GM23248 (cell line): Measurements from ENCODE around the gene COCH. TPM values are rescaled to one million over a fixed set of nuclear protein-coding genes. Genes with fewer than 3 reads are reported as not detected.

Source experiments
- DNase-seq: peaks from one replicate; pipeline ENCODE4 v3.0.0-alpha.2; 2015
- H2AFZ ChIP-seq: fragments of 200-600 bp; sonication (generic); 2 replicates; pipeline ENCODE4 v1.6.1; 2016; ENCODE audit warnings: antibody characterized with exemption
- H3F3A ChIP-seq: fragments of 200-600 bp; sonication (generic); 2 replicates; pipeline ENCODE4 v1.6.1; 2016; ENCODE audit warnings: mild to moderate bottlenecking, antibody characterized with exemption, mixed run types; ENCODE audit not compliant: insufficient read depth
- H3K27ac ChIP-seq: fragments of 200-600 bp; sonication (generic); 2 replicates; pipeline ENCODE4 v1.5.1; 2016; ENCODE audit warnings: mild to moderate bottlenecking
- H3K27me3 ChIP-seq: fragments of 200-600 bp; sonication (generic); replicated peaks from 2 replicates; pipeline ENCODE4 v1.6.1; 2016; ENCODE audit warnings: mild to moderate bottlenecking; ENCODE audit not compliant: insufficient read depth
- H3K36me3 ChIP-seq: fragments of 200-600 bp; sonication (generic); 2 replicates; pipeline ENCODE4 v1.6.1; 2016; ENCODE audit warnings: low read depth, mild to moderate bottlenecking
- H3K4me1 ChIP-seq: fragments of 200-600 bp; sonication (generic); 2 replicates; pipeline ENCODE4 v1.6.1; 2016; ENCODE audit warnings: mild to moderate bottlenecking; ENCODE audit not compliant: insufficient read depth
- H3K4me2 ChIP-seq: fragments of 200-600 bp; sonication (generic); one replicate; pipeline ENCODE4 v1.6.1; 2016; ENCODE audit warnings: mild to moderate bottlenecking; ENCODE audit not compliant: unreplicated experiment
- H3K4me3 ChIP-seq: fragments of 200-600 bp; sonication (generic); 2 replicates; pipeline ENCODE4 v1.5.1; 2016; ENCODE audit warnings: mild to moderate bottlenecking
- H3K79me2 ChIP-seq: fragments of 200-600 bp; sonication (generic); 2 replicates; pipeline ENCODE4 v1.6.1; 2016; ENCODE audit warnings: mild to moderate bottlenecking; ENCODE audit not compliant: insufficient read depth
- H3K9ac ChIP-seq: fragments of 200-600 bp; sonication (generic); 2 replicates; pipeline ENCODE4 v1.6.1; 2016; ENCODE audit warnings: mild to moderate bottlenecking
- H3K9me2 ChIP-seq: fragments of 200-600 bp; sonication (generic); 2 replicates; pipeline ENCODE4 v1.6.1; 2016; ENCODE audit warnings: mixed run types, mild to moderate bottlenecking, moderate library complexity; ENCODE audit not compliant: insufficient read depth
- H3K9me3 ChIP-seq: fragments of 200-600 bp; sonication (generic); one replicate; pipeline ENCODE4 v1.6.1; 2017; ENCODE audit warnings: low read depth
- H4K20me1 ChIP-seq: fragments of 200-600 bp; sonication (generic); 2 replicates; pipeline ENCODE4 v1.6.0; 2016; ENCODE audit not compliant: insufficient read depth
- EZH2 ChIP-seq: fragments of 200-600 bp; sonication (generic); IDR thresholded peaks from 2 replicates; pipeline ENCODE4 v1.6.1; 2018; ENCODE audit warnings: antibody characterized with exemption, mild to moderate bottlenecking; ENCODE audit not compliant: insufficient read depth, poor library complexity, severe bottlenecking
- EZH2phosphoT487 ChIP-seq: fragments of 200-600 bp; sonication (generic); IDR thresholded peaks from 2 replicates; pipeline ENCODE4 v1.6.1; 2018; ENCODE audit warnings: antibody characterized with exemption, moderate library complexity, mild to moderate bottlenecking, low read depth; ENCODE audit not compliant: insufficient read depth
- WGBS, 2 experiments: methylation state at CpG; one replicate each; pipeline ENCODE4 v1.1.6; 2015 to 2017; ENCODE audit warnings: low lambda C conversion rate in 2 of 2, low coverage in 1 of 2; ENCODE audit errors: missing lambda C conversion rate in 2 of 2; 5-methylcytosine and 5-hydroxymethylcytosine counted together
- in situ Hi-C: fragments of 300-500 bp; cut with MboI; formaldehyde crosslinking; loops from 2 replicates; pipeline ENCODE4 v1.15.0; 2020
- polyA plus RNA-seq: library from polyadenylated mRNA; unstranded; fragments of >200 nt; fragmentation: Nextera tagmentation; extraction: Ambion mirVana; gene quantifications from 2 replicates; pipeline ENCODE4 v1.2.1, GENCODE V29; 2016
- total RNA-seq: library from RNA; depleted of rRNA; stranded (reverse); fragments of >200 nt; shearing (Covaris generic); gene quantifications from 2 replicates; pipeline ENCODE4 v1.2.3, GENCODE V29; 2014

The COCH gene
- total and polyA plus RNA-seq, 2 experiments from 2014 or later, result not detected

- H4K20me1 ChIP-seq, result no peaks in the 10 kb centered on the region
- no peak overlapping the region for H3K4me3 ChIP-seq
- H3K27me3 ChIP-seq, result peaks cover 9% of the 10 kb centered on the region; the same call in 1 of the 2 replicates
- DNase-seq, result no peak
- H2AFZ ChIP-seq, result no peak overlapping the region
- no peaks in the 10 kb centered on the region for H3K9me3 ChIP-seq
- H3K9ac ChIP-seq, result no peak overlapping the region
- H3F3A ChIP-seq, result no peaks in the 10 kb centered on the region
- WGBS, 2 experiments, result 22 to 23% methylated on average over 2 of the region's 2 CpGs
- in situ Hi-C loops, result no loop called here
- no peaks in the 10 kb centered on the region for H3K79me2 ChIP-seq
- no peak overlapping the region for H3K4me2 ChIP-seq
- H3K9me2 ChIP-seq, result no peaks in the 10 kb centered on the region
- H3K36me3 ChIP-seq, result no peaks in the 10 kb centered on the region
- H3K27ac ChIP-seq, result no peak overlapping the region
- no peak for TF ChIP-seq EZH2
- no peak for TF ChIP-seq EZH2phosphoT487
- H3K4me1 ChIP-seq, result no peaks in the 10 kb centered on the region
Observed at GRCh38 chr14:30838351-30838750, 36.0 kb upstream of the COCH start.

DNA sequence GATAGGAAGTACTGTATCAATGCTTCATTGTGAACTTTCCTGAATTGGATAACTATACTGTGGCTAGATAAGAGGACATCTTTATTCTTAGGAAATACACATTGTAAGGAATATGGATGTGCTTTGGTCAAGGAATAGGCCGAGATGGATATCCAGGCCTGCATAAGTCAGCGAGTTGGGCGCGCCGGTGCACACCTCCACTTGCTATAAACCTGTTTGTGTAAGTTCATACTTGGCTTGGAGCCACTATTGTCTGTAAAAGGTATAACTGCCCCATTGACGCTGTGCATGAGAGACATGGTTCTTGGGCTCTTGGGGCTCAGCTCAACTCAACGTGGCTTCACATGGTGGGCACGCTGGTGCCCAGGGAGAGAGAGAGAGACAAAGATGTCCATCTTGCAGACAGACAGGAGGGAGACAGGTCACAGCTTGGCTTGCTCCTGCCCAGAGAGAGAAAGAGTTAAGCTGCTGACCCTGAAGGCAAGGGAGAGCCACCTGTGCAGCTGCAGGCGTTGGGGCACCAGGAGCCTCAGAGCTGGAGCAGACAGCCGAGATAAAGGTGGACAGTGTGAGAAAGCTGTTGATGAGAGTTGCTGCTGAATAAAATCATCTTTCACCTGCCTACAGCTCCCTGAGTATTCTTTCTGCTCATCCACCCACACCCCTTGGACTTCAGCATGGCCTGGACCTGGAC is 34.1 kb upstream of the COCH start:
- in situ Hi-C loops, result no loop called here
- H3K9me3 ChIP-seq, result no peaks in the 10 kb centered on the region
- no peaks in the 10 kb centered on the region for H3F3A ChIP-seq

DNA sequence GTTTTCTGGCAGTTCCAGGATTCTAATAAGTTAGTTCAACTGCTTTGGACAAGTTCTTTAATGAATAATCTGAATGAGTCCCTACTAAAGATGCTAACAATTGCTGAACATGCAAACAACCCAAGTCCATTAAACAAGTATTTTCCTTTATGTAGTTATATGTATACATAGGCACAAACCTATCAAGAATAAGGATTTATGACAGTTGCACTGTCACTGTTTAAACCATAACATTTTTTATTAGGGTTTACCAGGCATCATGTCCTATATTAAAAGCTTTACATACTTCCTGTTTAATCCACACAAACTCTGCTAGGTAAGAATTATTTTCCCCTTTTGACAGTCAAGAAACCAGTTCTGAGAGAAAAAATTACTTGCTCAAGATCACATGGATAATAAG is 31.9 kb upstream of the COCH start:
- no peaks in the 10 kb centered on the region for H3K9me2 ChIP-seq
- no peaks in the 10 kb centered on the region for H3K4me1 ChIP-seq
- no peaks in the 10 kb centered on the region for H3F3A ChIP-seq
- H3K9me3 ChIP-seq, result no peaks in the 10 kb centered on the region
- in situ Hi-C loops, result no loop called here
- H3K27me3 ChIP-seq, result peaks cover 9% of the 10 kb centered on the region; the same call in 1 of the 2 replicates
- H3K4me3 ChIP-seq, result no peak overlapping the region
- TF ChIP-seq EZH2 (no peak), EZH2phosphoT487 (no peak)
- H3K36me3 ChIP-seq, result no peaks in the 10 kb centered on the region
- H2AFZ ChIP-seq, result no peak overlapping the region
- no peak overlapping the region for H3K4me2 ChIP-seq
- no peak overlapping the region for H3K27ac ChIP-seq
- H4K20me1 ChIP-seq, result no peaks in the 10 kb centered on the region
- H3K9ac ChIP-seq, result no peak overlapping the region
- DNase-seq, result no peak
- no peaks in the 10 kb centered on the region for H3K79me2 ChIP-seq

More for the DNA sequence above, 34.1 kb upstream of the COCH start:
- Histone ChIP-seq H3K4me3 (no peak overlapping the region), H2AFZ (no peak overlapping the region), H3K4me1 (no peaks in the 10 kb centered on the region), H3K27ac (no peak overlapping the region), H3K36me3 (no peaks in the 10 kb centered on the region), H3K9ac (no peak overlapping the region), H3K4me2 (no peak overlapping the region), H3K79me2 (no peaks in the 10 kb centered on the region), H3K27me3 (peaks cover 9% of the 10 kb centered on the region; the same call in 1 of the 2 replicates), H3K9me2 (no peaks in the 10 kb centered on the region), H4K20me1 (no peaks in the 10 kb centered on the region)
- WGBS, 2 experiments, result 54 to 61% methylated on average over 10 of the region's 10 CpGs
- TF ChIP-seq EZH2phosphoT487, result no peak
- no peak for TF ChIP-seq EZH2
- no peak for DNase-seq

- TF ChIP-seq EZH2 (no peak), EZH2phosphoT487 (no peak)
- Histone ChIP-seq H3K4me2 (no peak overlapping the region), H3K9me3 (no peaks in the 10 kb centered on the region), H3K36me3 (no peaks in the 10 kb centered on the region), H3K79me2 (no peaks in the 10 kb centered on the region), H3K27ac (no peak overlapping the region), H3F3A (no peaks in the 10 kb centered on the region), H4K20me1 (no peaks in the 10 kb centered on the region), H2AFZ (no peak overlapping the region), H3K4me3 (no peak overlapping the region), H3K4me1 (no peaks in the 10 kb centered on the region), H3K9me2 (no peaks in the 10 kb centered on the region), H3K27me3 (0 out of 2 replicates have a peak, but pooled peaks cover 3% of the 10 kb centered on the region), H3K9ac (no peak overlapping the region)
- in situ Hi-C loops, result no loop called here
- no peak for DNase-seq
- 47 to 50% methylated on average over 4 of the region's 4 CpGs for WGBS, 2 experiments
Observed at GRCh38 chr14:30848449-30849240, 25.7 kb upstream of the COCH start.
